HS-27A (cell line): Measurements from ENCODE around the gene SORCS2.

Experiments used
- DNase-seq: peaks from one replicate; pipeline ENCODE4 v3.0.0-alpha.2; 2012; ENCODE audit warnings: low read depth, missing footprints

The SORCS2 gene

DNA sequence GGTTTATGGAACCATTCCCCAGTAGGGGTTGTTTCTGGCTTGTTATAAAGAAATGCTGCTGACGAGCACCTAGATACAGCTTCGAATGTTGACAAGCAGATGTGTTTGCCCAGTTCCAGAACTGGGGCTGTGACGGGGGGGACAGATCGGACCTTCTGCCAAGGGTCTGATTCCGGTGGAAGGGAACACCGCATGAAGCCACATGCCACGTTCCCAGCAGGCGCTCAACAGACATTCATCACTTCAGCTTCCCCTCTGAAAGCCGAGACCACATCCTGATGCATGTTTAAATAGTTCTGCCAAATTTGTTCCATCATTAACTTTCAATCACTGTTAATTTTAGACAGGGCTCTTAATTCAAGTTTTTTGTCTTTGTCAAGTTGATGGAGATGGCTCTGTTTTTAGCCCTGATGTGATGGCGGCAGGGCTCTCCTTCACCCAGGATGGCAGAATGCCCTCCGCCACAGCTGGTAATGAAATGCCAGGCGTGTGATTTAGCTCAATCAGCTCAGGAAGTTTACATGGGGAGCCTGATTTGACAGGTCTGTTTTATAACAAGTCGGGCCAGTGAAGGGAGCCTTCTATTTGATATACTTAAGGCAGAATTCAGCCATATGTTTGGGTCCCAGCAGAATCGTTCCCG, 185.0 kb downstream of the SORCS2 start:
- no peak for DNase-seq

DNA sequence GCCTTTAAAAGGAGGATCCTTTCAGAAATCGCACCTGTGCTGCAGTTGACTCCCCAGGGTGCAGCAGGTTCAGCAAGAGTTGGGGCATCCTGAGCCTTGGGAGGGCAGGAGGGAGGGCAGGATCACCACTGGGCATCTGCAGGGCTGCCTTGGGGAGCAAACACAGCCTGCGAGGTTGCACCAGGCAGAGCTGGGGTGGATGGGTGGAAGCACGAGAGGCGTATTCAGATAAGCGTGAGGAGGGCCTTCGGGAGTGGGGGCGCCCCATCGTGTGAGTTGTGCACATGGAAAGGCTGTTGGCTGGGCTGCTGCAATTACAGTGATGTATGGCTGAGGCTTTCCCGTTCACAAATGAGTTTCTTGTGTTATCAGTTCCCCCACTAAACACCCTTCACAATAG, 186.8 kb downstream of the SORCS2 start:
- DNase-seq, result no peak

DNA sequence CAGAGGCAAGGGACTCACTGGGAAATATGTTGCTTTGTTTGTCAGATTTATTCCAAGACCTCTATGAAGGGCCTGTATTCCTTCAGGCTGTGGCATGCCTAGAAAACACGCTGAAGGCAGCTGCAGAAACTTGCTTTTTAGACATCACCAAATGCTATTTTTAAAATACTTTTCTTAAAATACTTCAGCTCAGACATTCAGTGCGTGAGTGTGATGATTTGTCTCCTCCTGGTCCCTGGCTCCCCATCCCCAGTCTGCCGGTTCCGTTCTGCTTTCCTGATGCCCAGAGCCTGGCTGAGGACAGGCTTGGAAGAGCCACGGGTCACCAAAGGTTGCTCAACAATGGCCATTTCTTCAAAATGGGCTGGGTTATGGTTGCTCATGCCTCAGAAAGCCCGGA, 187.4 kb downstream of the SORCS2 start:
- no peak for DNase-seq

- no peak for DNase-seq
Observed at GRCh38 chr4:7381221-7381889, 189.0 kb downstream of the SORCS2 start.

DNA sequence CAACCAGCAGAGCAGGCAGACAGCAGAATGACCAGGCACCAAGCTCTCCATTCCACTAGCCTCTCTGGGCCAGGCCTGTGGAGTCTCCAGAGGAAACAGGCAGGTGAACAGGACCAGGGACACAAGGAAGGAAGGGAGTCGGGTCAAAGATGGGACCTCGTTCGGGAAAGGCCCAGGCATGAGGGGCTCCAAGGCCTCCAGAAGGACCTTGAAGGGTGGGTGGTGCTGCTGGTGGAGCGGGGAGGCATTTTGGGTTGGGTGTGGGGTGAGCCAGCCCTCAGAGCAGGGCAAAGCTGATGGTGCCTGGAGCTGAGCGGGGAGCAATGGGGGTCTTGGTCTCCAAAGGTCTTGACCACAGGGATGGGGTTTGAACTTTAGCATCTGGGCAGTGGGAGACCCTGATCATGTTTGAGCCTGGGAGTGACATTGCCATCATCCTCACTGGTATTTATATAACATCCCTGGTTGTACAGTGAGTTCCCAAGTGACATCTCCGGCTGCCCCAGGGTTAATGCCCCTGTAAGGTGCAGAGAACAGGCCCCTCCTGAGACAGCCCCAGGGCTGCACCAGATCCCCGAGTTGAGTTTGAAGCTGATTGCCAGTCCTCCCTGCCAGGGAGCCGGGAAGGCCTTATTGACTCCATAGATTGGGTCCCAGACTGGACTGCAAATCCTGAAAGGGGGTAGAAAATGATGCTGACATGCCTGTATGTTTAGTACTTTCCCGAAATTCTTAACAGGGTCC, 189.7 kb downstream of the SORCS2 start:
- DNase-seq, result no peak

- no peak for DNase-seq
Observed at GRCh38 chr4:7382634-7383014, 190.3 kb downstream of the SORCS2 start.

DNA sequence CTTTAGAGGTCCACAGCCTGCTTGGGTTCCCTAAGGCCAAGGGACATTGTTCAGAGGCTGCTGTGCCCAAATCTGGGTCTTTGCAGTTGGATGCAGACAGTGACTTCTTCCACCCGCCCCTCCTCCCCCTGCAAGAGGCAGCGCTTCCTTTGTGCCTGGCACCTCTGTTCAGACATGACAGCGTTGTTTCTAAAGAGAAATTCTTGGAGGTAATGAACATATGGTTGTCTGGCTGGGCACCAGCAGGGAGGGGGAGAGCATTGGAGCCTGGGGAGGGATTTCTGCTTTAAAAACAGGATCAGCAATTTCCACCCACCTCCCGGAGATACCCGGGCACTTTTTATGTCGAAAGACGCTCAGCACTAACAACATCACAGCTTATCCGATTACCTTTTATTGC, 190.9 kb downstream of the SORCS2 start:
- DNase-seq, result no peak

DNA sequence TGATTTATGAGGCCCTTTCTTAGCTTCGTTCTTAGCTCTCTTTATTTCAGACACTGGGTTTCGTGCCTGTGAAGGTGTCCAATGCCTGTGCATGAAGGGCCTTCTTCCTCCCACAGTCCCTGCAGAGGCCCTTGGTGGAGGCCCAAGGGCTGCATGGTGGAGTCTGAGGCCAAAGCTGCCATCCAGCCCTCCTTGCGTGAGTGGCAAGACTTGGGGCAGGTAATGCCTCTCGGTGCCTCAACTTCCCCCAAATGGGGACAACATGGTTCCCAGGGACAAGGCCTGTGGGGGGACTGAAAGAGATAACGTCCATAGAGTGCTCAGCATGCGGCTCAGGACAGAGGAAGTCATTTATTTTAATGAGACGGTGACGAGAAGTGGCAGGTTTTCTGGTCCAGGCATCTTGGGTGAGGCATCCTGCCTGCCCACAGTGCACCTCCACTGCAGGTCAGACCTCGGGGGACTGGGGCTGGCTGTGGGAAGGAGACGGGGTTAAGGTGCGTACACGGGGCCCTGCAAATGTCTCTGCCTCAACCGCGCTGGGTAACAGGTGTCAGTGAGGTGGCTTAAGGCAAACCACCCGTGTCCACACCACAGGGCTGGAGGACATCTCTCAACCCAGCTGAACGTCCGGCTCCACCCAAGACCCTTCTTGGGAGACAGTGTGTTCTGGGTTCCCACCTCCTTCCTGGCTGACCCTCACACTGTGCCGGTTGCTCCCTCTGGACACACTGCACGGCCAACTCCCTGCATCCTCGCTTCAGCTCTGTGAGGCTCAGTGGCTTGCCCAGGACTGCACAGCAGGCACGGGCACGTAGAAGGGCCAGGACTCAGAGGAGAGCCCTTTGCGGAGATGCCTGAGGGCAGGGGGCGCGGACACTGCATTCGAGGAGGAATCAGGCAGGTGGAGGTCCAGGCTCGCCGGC, 191.9 kb downstream of the SORCS2 start:
- no peak for DNase-seq

GRCh38 chr4:7384929-7385890, 192.9 kb downstream of the SORCS2 start:
- DNase-seq, result no peak

DNA sequence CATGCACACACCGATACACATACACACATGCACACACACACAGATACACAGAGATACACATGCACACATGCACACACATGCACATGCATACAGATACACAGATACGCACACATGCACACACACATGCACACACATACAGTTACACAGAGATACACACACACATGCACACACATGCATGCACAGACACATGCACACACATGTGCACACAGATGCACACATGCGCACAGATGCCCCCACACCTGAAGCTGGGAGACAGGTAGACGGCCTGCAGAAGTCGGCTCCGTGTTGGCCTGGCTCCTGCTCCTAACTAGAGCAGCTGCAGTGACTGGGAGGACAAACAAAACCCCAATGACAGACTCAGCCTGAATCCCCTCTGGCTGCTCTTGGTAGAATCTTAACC, 195.6 kb downstream of the SORCS2 start:
- no peak for DNase-seq

DNA sequence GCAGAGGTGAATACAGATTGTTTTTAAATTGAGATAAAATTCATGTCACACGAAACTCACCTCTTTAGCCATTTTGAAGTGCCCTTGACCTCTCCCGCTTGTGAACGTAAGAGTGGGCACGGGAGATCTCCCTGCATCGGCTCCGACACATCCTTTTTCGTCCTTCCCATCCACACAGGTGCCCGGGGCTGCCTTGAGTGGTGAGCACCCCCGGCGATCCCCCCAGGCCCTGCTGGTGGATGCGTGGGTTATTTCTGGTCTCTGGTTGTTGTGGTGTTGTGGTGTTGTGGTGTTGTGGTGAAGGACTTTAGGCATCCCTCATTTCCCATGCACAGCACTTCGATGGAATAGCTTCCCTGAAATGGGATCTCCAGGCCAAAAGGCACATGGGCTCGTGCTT, 196.3 kb downstream of the SORCS2 start:
- no peak for DNase-seq

GRCh38 chr4:7389101-7389701, 196.9 kb downstream of the SORCS2 start:
- DNase-seq, result no peak

DNA sequence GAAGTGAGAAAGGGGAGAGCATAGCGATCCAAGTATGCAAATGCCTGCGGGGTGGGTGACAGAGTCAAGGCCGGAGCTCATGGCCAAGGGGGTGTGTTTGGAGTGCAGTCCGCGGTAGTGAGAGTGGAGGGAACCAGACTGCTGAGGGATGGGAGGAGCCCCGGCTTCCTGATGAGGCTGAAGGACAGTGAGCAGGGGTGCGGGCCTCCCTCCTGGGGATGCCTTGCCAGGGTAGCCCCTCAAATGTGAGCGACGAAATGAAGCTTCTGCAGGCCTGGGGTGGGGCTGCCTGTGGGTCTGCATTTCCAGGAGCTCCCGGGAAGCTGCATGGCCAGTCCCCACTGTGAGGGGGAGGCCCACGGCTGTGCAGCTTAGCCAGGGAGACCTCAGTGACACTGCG, 197.4 kb downstream of the SORCS2 start:
- no peak for DNase-seq

GRCh38 chr4:7390336-7390735, 198.0 kb downstream of the SORCS2 start:
- no peak for DNase-seq

- DNase-seq, result no peak
Observed at GRCh38 chr4:7390906-7391636, 198.7 kb downstream of the SORCS2 start.

GRCh38 chr4:7391637-7392437, 199.5 kb downstream of the SORCS2 start:
- no peak for DNase-seq

DNA sequence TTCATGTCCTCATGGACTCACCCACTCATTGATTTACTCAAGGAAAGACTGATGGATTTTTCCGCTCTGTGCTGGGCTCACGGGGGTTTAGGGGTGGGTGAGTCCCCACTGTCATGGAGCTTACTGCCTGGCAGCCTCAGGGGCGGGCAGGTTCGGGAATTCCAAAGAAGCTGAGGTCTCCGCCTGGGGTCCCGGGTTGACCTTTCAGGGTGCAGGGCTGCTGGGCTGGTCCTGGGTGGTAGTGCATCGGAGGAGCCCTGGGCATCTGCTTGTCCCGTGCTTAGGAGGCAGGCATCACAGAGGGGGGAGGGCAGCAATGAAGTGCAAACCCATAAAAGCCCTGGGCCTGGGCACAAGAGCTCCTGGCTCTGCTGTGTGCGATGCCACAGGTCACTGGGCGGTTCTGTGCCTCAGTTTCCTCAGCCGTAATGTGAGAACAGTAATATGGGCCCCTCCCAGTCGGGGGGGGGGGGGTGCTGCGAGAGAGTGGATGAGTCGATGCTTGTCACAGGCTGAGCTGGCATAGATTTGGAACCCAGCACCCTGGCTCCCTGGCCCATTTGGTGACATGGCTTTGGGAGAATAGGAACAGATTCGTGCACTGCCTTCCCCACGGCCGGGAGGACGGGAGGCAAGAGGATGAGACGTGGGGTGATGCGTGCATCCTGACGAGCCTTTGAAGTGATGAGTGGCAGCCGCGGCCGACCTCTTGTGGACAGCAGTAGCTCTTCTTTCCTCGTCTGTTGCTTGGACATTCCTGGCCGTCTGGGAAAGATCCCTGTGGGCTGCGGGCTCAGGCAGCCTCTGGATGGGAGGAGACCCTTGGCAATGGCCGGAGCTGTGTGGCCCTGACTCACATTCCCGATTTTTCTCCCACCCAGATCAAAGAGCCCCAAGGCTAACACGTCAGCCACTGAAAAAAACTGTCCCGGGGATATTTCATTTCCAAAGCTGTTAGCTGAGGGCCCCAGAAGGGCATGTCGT, 200.4 kb downstream of the SORCS2 start:
- DNase-seq, result no peak
